ENCODE data around the gene RHOU.

RHOU gene

DNA sequence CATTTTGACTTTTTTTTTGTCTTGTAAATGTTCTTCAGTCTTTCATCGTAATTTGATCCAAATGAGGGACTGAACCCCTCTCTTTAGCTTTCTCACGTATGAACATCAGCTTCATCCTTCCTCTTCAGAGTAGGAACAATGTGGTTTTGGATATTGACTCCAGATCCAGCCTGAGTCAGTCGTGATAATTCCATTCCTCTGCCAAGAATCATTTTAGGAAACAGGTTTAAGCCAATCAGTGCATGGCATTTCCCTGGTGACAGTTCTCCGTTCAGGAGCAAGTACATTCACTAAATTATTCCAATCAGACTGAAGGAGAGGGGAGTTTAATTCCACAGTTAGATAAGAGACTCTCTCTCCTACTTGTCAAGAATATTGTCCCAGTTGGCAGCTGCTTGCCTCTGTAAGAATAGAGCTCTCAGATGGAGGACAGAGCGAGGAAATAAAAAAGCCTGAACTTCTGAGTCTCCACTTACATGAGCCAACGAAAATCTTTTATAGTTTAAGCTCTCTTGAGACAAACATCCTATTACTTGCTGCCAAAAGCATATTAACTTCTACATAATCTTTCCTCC lies 18.6 kb downstream of the RHOU start:
- no peak for TF ChIP-seq MYC (IDR thresholded peaks at IDR 0.05; ENCODE audit: low read depth, low read length)
- no peak overlapping the region for H3K4me3 ChIP-seq (ENCODE audit: low read depth, low read length)
- DNase-seq (ENCODE audit: low read depth): no peak

GRCh38 chr1:228754646-228755268 lies 19.5 kb downstream of the RHOU start:
- TF ChIP-seq, protein P1, sequence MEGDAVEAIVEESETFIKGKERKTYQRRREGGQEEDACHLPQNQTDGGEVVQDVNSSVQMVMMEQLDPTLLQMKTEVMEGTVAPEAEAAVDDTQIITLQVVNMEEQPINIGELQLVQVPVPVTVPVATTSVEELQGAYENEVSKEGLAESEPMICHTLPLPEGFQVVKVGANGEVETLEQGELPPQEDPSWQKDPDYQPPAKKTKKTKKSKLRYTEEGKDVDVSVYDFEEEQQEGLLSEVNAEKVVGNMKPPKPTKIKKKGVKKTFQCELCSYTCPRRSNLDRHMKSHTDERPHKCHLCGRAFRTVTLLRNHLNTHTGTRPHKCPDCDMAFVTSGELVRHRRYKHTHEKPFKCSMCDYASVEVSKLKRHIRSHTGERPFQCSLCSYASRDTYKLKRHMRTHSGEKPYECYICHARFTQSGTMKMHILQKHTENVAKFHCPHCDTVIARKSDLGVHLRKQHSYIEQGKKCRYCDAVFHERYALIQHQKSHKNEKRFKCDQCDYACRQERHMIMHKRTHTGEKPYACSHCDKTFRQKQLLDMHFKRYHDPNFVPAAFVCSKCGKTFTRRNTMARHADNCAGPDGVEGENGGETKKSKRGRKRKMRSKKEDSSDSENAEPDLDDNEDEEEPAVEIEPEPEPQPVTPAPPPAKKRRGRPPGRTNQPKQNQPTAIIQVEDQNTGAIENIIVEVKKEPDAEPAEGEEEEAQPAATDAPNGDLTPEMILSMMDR (IDR thresholded peaks at IDR 0.05; ENCODE audit: low read depth, low read length): no peak
- no peak for DNase-seq (ENCODE audit: low read depth)
- H3K4me3 ChIP-seq (ENCODE audit: low read depth, low read length): no peak overlapping the region

DNA sequence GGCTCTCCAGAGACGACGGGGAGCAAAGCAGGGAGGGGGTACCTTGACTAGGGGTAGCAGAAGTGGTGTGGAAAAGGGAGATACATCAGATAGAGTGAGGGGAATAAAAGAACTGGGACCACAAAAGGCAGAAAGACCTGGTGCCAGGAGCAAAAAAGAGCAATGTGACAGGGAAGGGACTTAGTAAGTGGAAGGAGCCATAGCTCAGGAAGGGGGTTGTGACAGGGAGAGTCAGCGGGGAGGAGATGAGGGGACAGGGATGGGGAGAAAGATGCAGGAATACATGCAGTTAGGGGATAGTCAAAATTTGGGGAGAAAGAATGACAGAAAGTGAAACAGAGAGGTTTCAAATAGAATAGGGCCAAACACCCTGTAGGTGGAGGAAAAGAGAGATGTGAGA lies 20.5 kb downstream of the RHOU start:
- no peak for DNase-seq (ENCODE audit: low read depth)
- TF ChIP-seq, protein P2, sequence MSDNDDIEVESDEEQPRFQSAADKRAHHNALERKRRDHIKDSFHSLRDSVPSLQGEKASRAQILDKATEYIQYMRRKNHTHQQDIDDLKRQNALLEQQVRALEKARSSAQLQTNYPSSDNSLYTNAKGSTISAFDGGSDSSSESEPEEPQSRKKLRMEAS (IDR thresholded peaks at IDR 0.05; ENCODE audit: low read depth, low read length): no peak
- TF ChIP-seq, protein P1 (IDR thresholded peaks at IDR 0.05; ENCODE audit: low read depth, low read length): no peak
- TF ChIP-seq MYC (IDR thresholded peaks at IDR 0.05; ENCODE audit: low read depth, low read length) (no peak), POLR2A (IDR thresholded peaks at IDR 0.05; ENCODE audit: extremely low read depth, insufficient read length) (no peak)
- H3K4me3 ChIP-seq (ENCODE audit: low read depth, low read length): no peak overlapping the region

DNA sequence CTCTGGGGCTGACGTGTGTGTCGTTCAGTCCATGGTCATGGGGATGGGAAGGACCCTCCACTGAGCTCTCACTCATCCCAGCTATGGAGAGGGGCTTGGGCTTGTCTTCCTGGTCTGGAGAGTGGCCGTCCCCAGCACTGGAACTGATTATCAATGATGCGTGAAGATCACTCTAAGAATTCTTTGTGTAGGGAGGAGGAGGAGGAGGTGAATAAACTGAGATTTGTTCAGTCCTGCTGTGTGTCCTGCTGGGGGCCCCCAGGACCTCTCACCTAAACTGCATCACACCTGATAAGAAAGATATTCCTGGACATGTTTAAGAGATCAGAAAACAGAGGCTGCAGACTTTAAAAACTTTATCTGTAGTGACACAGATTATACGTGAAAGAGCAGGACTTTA lies 21.2 kb downstream of the RHOU start:
- DNase-seq (ENCODE audit: low read depth): no peak
- H3K4me3 ChIP-seq (ENCODE audit: low read depth, low read length): no peak overlapping the region
- TF ChIP-seq, protein P2 (IDR thresholded peaks at IDR 0.05; ENCODE audit: low read depth, low read length): no peak
- TF ChIP-seq MYC (IDR thresholded peaks at IDR 0.05; ENCODE audit: low read depth, low read length) (no peak), POLR2A (IDR thresholded peaks at IDR 0.05; ENCODE audit: extremely low read depth, insufficient read length) (no peak)

DNA sequence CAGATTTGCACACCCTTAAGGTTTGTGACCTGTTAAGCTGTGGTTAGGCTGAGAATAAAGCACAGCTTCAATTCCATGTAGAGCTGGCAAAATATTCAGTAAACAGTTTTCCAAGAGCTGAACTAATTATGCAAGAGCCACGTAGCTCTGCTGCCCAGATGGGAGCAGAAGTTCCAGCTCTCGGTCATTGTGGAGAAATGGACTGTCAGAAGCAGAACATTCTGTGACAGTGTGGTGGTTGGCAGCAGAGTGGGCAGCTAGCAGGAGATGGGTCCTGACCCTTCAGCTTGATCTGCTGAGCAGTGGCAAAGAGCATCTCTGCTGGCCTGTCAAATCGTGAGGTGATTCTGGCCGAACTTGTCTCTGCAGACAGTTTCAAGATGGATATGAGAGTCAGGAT lies 23.2 kb downstream of the RHOU start:
- no peak for DNase-seq (ENCODE audit: low read depth)
- no peak overlapping the region for H3K4me3 ChIP-seq (ENCODE audit: low read depth, low read length)
- TF ChIP-seq, protein P1 (IDR thresholded peaks at IDR 0.05; ENCODE audit: low read depth, low read length): no peak
- TF ChIP-seq, protein P2 (IDR thresholded peaks at IDR 0.05; ENCODE audit: low read depth, low read length): no peak
- no peak for TF ChIP-seq MYC (IDR thresholded peaks at IDR 0.05; ENCODE audit: low read depth, low read length)
- no peak for TF ChIP-seq POLR2A (IDR thresholded peaks at IDR 0.05; ENCODE audit: extremely low read depth, insufficient read length)

GRCh38 chr1:228760979-228761378 lies 25.7 kb downstream of the RHOU start:
- no peak for DNase-seq (ENCODE audit: low read depth)
- H3K4me3 ChIP-seq (ENCODE audit: low read depth, low read length): no peak overlapping the region
- TF ChIP-seq, protein P1 (IDR thresholded peaks at IDR 0.05; ENCODE audit: low read depth, low read length): no peak
- TF ChIP-seq POLR2A (IDR thresholded peaks at IDR 0.05; ENCODE audit: extremely low read depth, insufficient read length): no peak
- TF ChIP-seq, protein P2 (IDR thresholded peaks at IDR 0.05; ENCODE audit: low read depth, low read length): no peak
- no peak for TF ChIP-seq MYC (IDR thresholded peaks at IDR 0.05; ENCODE audit: low read depth, low read length)

DNA sequence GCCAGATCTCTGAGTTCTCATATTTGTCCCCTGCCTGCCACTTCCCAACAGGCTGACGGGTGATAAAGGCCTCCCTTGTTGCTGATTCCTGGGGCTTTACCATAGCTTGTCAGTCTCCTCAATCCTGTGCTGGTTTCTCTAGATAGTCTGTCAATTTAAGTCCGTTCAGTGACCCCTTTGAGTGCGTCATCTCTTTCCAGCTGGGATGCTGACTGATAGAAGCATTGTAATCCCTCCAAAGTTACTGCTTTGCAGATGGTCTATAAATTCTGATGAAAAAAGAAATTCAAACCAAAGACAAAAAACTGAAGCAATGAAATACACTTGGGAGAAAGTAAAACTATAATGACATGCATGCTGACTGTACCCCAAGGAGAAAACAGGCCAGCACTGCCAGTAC lies 28.3 kb downstream of the RHOU start:
- TF ChIP-seq, protein P2 (IDR thresholded peaks at IDR 0.05; ENCODE audit: low read depth, low read length): no peak
- no peak for TF ChIP-seq MYC (IDR thresholded peaks at IDR 0.05; ENCODE audit: low read depth, low read length)
- no peak overlapping the region for H3K4me3 ChIP-seq (ENCODE audit: low read depth, low read length)
- DNase-seq (ENCODE audit: low read depth): no peak

Measured in NB4 (cell line).